Measurements from ENCODE around the gene CBX7.

The CBX7 gene

GRCh38 chr22:39114112-39114511 is 38.4 kb downstream of the CBX7 start:
- Histone ChIP-seq H3K27ac (replicated peaks; ENCODE audit: low read length) (no peak overlapping the region), H3K4me1 (ENCODE audit: control insufficient read depth in 2 of 2, insufficient read depth in 1 of 2, low read depth in 1 of 2, low read length in 2 of 2) (peaks cover 9 to 13% of the 10 kb centered on the region in 2 donors), H3K9ac (ENCODE audit: low read depth, low read length, poor library complexity) (no peak overlapping the region), H2BK15ac (ENCODE audit: low read length) (no peak overlapping the region), H2AFZ (ENCODE audit: low read length) (no peak overlapping the region), H3K36me3 (replicated peaks in 1 of 2; ENCODE audit: control insufficient read depth in 2 of 2, insufficient read depth in 2 of 2, low read length in 2 of 2) (no peaks in the 10 kb centered on the region), H3K4me2 (ENCODE audit: insufficient read depth, low read length, poor library complexity, severe bottlenecking) (no peak overlapping the region), H3K9me3 (replicated peaks in 1 of 2; ENCODE audit: control insufficient read depth in 2 of 2, insufficient read depth in 1 of 2, low read depth in 1 of 2, low read length in 2 of 2) (no peaks in the 10 kb centered on the region), H3K23ac (ENCODE audit: low read depth, low read length, poor library complexity) (no peak overlapping the region), H4K8ac (ENCODE audit: low read depth, low read length) (no peak overlapping the region), H3K79me1 (ENCODE audit: low read depth, low read length) (no peaks in the 10 kb centered on the region), H3K27me3 (ENCODE audit: control insufficient read depth in 3 of 3, insufficient read depth in 3 of 3, low read depth in 1 of 3, low read length in 3 of 3) (peaks cover 0 to 44% (median 0%) of the 10 kb centered on the region in 3 experiments), H2BK12ac (ENCODE audit: low read length) (no peak overlapping the region), H3K14ac (ENCODE audit: low read length) (no peak overlapping the region), H2BK5ac (ENCODE audit: low read length) (no peak overlapping the region), H2AK5ac (ENCODE audit: low read depth, low read length) (no peak overlapping the region), H3K4ac (ENCODE audit: low read length) (no peak overlapping the region), H2BK120ac (ENCODE audit: low read depth, low read length) (no peak overlapping the region), H3K18ac (ENCODE audit: low read length) (no peak overlapping the region), H3K4me3 (ENCODE audit: low read length in 2 of 2) (no peak overlapping the region), H4K91ac (ENCODE audit: low read depth, low read length, poor library complexity) (no peak overlapping the region)
- no CpG with 5 or more reads among the region's 6 CpGs for WGBS, 2 donors (ENCODE audit: extremely low coverage in 2 of 2, insufficient read length in 2 of 2, insufficient replicate concordance in 1 of 2)
- DNase-seq (ENCODE audit: low spot score): no peak

- H3K27ac ChIP-seq (replicated peaks; ENCODE audit: low read length): peak overlapping the region; percentile 29
- no peaks in the 10 kb centered on the region for H3K36me3 ChIP-seq (replicated peaks in 1 of 2; ENCODE audit: control insufficient read depth in 2 of 2, insufficient read depth in 2 of 2, low read length in 2 of 2)
- no peak overlapping the region for H3K23ac ChIP-seq (ENCODE audit: low read depth, low read length, poor library complexity)
- H3K14ac ChIP-seq (ENCODE audit: low read length): no peak overlapping the region
- H2AK5ac ChIP-seq (ENCODE audit: low read depth, low read length): no peak overlapping the region
- no peak overlapping the region for H3K9ac ChIP-seq (ENCODE audit: low read depth, low read length, poor library complexity)
- WGBS, 2 donors (ENCODE audit: extremely low coverage in 2 of 2, insufficient read length in 2 of 2, insufficient replicate concordance in 1 of 2): no CpG with 5 or more reads among the region's 15 CpGs
- no peak overlapping the region for H3K4me2 ChIP-seq (ENCODE audit: insufficient read depth, low read length, poor library complexity, severe bottlenecking)
- H3K18ac ChIP-seq (ENCODE audit: low read length): peak overlapping the region; percentile 81
- no peak overlapping the region for H2BK5ac ChIP-seq (ENCODE audit: low read length)
- H2AFZ ChIP-seq (ENCODE audit: low read length): peak overlapping the region; percentile 77
- H3K4me1 ChIP-seq (ENCODE audit: control insufficient read depth in 2 of 2, insufficient read depth in 1 of 2, low read depth in 1 of 2, low read length in 2 of 2): peaks cover 9 to 13% of the 10 kb centered on the region in 2 donors
- DNase-seq (ENCODE audit: low spot score): no peak
- H3K9me3 ChIP-seq (replicated peaks in 1 of 2; ENCODE audit: control insufficient read depth in 2 of 2, insufficient read depth in 1 of 2, low read depth in 1 of 2, low read length in 2 of 2): no peaks in the 10 kb centered on the region
- H2BK12ac ChIP-seq (ENCODE audit: low read length): no peak overlapping the region
- no peak overlapping the region for H4K91ac ChIP-seq (ENCODE audit: low read depth, low read length, poor library complexity)
- H4K8ac ChIP-seq (ENCODE audit: low read depth, low read length): no peak overlapping the region
- H3K4ac ChIP-seq (ENCODE audit: low read length): no peak overlapping the region
- H3K79me1 ChIP-seq (ENCODE audit: low read depth, low read length): no peaks in the 10 kb centered on the region
- H2BK15ac ChIP-seq (ENCODE audit: low read length): no peak overlapping the region
- no peak overlapping the region for H2BK120ac ChIP-seq (ENCODE audit: low read depth, low read length)
- H3K27me3 ChIP-seq (ENCODE audit: control insufficient read depth in 3 of 3, insufficient read depth in 3 of 3, low read depth in 1 of 3, low read length in 3 of 3): peaks cover 0 to 26% (median 0%) of the 10 kb centered on the region in 3 experiments
- no peak overlapping the region for H3K4me3 ChIP-seq (ENCODE audit: low read length in 2 of 2)
Measured at GRCh38 chr22:39110631-39111561, 41.6 kb downstream of the CBX7 start.

- Histone ChIP-seq H2BK120ac (ENCODE audit: low read depth, low read length) (no peak overlapping the region), H3K27me3 (ENCODE audit: control insufficient read depth in 3 of 3, insufficient read depth in 3 of 3, low read depth in 1 of 3, low read length in 3 of 3) (peaks cover 0 to 11% (median 0%) of the 10 kb centered on the region in 3 experiments), H3K23ac (ENCODE audit: low read depth, low read length, poor library complexity) (no peak overlapping the region), H2AFZ (ENCODE audit: low read length) (no peak overlapping the region), H3K4me3 (ENCODE audit: low read length in 2 of 2) (no peak overlapping the region), H3K27ac (replicated peaks; ENCODE audit: low read length) (no peak overlapping the region), H3K4me1 (ENCODE audit: control insufficient read depth in 2 of 2, insufficient read depth in 1 of 2, low read depth in 1 of 2, low read length in 2 of 2) (peaks cover 6 to 7% of the 10 kb centered on the region in 2 donors), H3K14ac (ENCODE audit: low read length) (no peak overlapping the region), H4K91ac (ENCODE audit: low read depth, low read length, poor library complexity) (no peak overlapping the region), H3K9ac (ENCODE audit: low read depth, low read length, poor library complexity) (no peak overlapping the region), H2BK5ac (ENCODE audit: low read length) (no peak overlapping the region), H3K36me3 (replicated peaks in 1 of 2; ENCODE audit: control insufficient read depth in 2 of 2, insufficient read depth in 2 of 2, low read length in 2 of 2) (no peaks in the 10 kb centered on the region), H3K9me3 (replicated peaks in 1 of 2; ENCODE audit: control insufficient read depth in 2 of 2, insufficient read depth in 1 of 2, low read depth in 1 of 2, low read length in 2 of 2) (no peaks in the 10 kb centered on the region), H3K79me1 (ENCODE audit: low read depth, low read length) (no peaks in the 10 kb centered on the region), H2BK15ac (ENCODE audit: low read length) (no peak overlapping the region), H2AK5ac (ENCODE audit: low read depth, low read length) (no peak overlapping the region), H2BK12ac (ENCODE audit: low read length) (no peak overlapping the region), H3K4me2 (ENCODE audit: insufficient read depth, low read length, poor library complexity, severe bottlenecking) (no peak overlapping the region), H4K8ac (ENCODE audit: low read depth, low read length) (no peak overlapping the region), H3K4ac (ENCODE audit: low read length) (no peak overlapping the region), H3K18ac (ENCODE audit: low read length) (no peak overlapping the region)
- WGBS, 2 donors (ENCODE audit: extremely low coverage in 2 of 2, insufficient read length in 2 of 2, insufficient replicate concordance in 1 of 2): no CpG with 5 or more reads among the region's 9 CpGs
- DNase-seq (ENCODE audit: low spot score): no peak
Measured at GRCh38 chr22:39109361-39109760, 43.1 kb downstream of the CBX7 start.

- H4K8ac ChIP-seq (ENCODE audit: low read depth, low read length): no peak overlapping the region
- peaks cover 5 to 6% of the 10 kb centered on the region in 2 donors for H3K4me1 ChIP-seq (ENCODE audit: control insufficient read depth in 2 of 2, insufficient read depth in 1 of 2, low read depth in 1 of 2, low read length in 2 of 2)
- H2AK5ac ChIP-seq (ENCODE audit: low read depth, low read length): no peak overlapping the region
- H3K14ac ChIP-seq (ENCODE audit: low read length): no peak overlapping the region
- no peak for DNase-seq (ENCODE audit: low spot score)
- no peak overlapping the region for H2BK12ac ChIP-seq (ENCODE audit: low read length)
- H3K4me2 ChIP-seq (ENCODE audit: insufficient read depth, low read length, poor library complexity, severe bottlenecking): no peak overlapping the region
- H3K9me3 ChIP-seq (replicated peaks in 1 of 2; ENCODE audit: control insufficient read depth in 2 of 2, insufficient read depth in 1 of 2, low read depth in 1 of 2, low read length in 2 of 2): no peaks in the 10 kb centered on the region
- H2BK15ac ChIP-seq (ENCODE audit: low read length): no peak overlapping the region
- H4K91ac ChIP-seq (ENCODE audit: low read depth, low read length, poor library complexity): no peak overlapping the region
- WGBS, 2 donors (ENCODE audit: extremely low coverage in 2 of 2, insufficient read length in 2 of 2, insufficient replicate concordance in 1 of 2): no CpG with 5 or more reads among the region's 4 CpGs
- H3K9ac ChIP-seq (ENCODE audit: low read depth, low read length, poor library complexity): no peak overlapping the region
- peaks cover 0 to 2% (median 0%) of the 10 kb centered on the region in 3 experiments for H3K27me3 ChIP-seq (ENCODE audit: control insufficient read depth in 3 of 3, insufficient read depth in 3 of 3, low read depth in 1 of 3, low read length in 3 of 3)
- H3K23ac ChIP-seq (ENCODE audit: low read depth, low read length, poor library complexity): no peak overlapping the region
- no peak overlapping the region for H3K4me3 ChIP-seq (ENCODE audit: low read length in 2 of 2)
- H3K27ac ChIP-seq (replicated peaks; ENCODE audit: low read length): no peak overlapping the region
- no peak overlapping the region for H2AFZ ChIP-seq (ENCODE audit: low read length)
- H2BK120ac ChIP-seq (ENCODE audit: low read depth, low read length): no peak overlapping the region
- no peaks in the 10 kb centered on the region for H3K36me3 ChIP-seq (replicated peaks in 1 of 2; ENCODE audit: control insufficient read depth in 2 of 2, insufficient read depth in 2 of 2, low read length in 2 of 2)
- no peak overlapping the region for H3K18ac ChIP-seq (ENCODE audit: low read length)
- no peaks in the 10 kb centered on the region for H3K79me1 ChIP-seq (ENCODE audit: low read depth, low read length)
- H2BK5ac ChIP-seq (ENCODE audit: low read length): no peak overlapping the region
- H3K4ac ChIP-seq (ENCODE audit: low read length): no peak overlapping the region
Measured at GRCh38 chr22:39108487-39108886, 44.0 kb downstream of the CBX7 start.
